PC-3 (cell line): ENCODE measurements around the gene GLB1L3.

Experiments
- EZH2 ChIP-seq: fragments of 300-600 bp; sonication (generic); IDR thresholded peaks from one replicate; pipeline ENCODE4 v1.6.1; 2017; ENCODE audit warnings: antibody characterized with exemption, mild to moderate bottlenecking, low read length; ENCODE audit not compliant: unreplicated experiment
- TF ChIP-seq, protein P1 (sequence below): fragments of 300-600 bp; sonication (generic); conservative IDR thresholded peaks from 2 replicates; pipeline ENCODE4 v1.5.1; 2017; ENCODE audit warnings: antibody characterized with exemption, low read depth, mild to moderate bottlenecking, low read length

DNA sequence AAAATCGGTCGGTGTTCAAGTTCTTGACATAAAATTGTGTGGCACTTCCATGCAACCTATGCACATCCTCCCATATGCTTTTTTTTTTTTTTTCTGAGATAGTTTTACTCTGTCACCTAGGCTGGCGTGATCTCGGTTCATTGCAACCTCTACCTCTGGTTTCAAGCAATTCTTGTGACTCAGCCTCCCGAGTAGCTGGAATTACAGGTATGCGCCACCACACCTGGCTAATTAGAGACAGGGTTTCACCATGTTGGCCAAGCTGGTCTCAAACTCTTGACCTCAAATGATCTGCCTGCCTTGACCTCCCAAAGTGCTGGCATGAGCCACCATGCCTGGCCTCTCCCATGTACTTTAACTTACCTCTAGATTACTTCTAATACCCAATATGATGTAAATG lies 15.0 kb downstream of the GLB1L3 start:
- TF ChIP-seq, protein P1, sequence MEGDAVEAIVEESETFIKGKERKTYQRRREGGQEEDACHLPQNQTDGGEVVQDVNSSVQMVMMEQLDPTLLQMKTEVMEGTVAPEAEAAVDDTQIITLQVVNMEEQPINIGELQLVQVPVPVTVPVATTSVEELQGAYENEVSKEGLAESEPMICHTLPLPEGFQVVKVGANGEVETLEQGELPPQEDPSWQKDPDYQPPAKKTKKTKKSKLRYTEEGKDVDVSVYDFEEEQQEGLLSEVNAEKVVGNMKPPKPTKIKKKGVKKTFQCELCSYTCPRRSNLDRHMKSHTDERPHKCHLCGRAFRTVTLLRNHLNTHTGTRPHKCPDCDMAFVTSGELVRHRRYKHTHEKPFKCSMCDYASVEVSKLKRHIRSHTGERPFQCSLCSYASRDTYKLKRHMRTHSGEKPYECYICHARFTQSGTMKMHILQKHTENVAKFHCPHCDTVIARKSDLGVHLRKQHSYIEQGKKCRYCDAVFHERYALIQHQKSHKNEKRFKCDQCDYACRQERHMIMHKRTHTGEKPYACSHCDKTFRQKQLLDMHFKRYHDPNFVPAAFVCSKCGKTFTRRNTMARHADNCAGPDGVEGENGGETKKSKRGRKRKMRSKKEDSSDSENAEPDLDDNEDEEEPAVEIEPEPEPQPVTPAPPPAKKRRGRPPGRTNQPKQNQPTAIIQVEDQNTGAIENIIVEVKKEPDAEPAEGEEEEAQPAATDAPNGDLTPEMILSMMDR = no peak
- no peak for TF ChIP-seq EZH2
